ENCODE results near the gene ADCY2.

- TF ChIP-seq CTCF (conservative IDR thresholded peaks at IDR 0.05; ENCODE audit: low read depth, low read length): peak; percentile 19; the same call in 1 of the 2 replicates
- TF ChIP-seq EZH2 (IDR thresholded peaks at IDR 0.05; ENCODE audit: borderline replicate concordance, low read depth, low read length, poor library complexity, severe bottlenecking): no peak
Measured at GRCh38 chr5:7683753-7684152, 287.8 kb downstream of the ADCY2 start.
